Osteocyte (in vitro differentiated cells): ENCODE measurements around the gene PTPRZ1. TPM values are rescaled to one million over a fixed set of nuclear protein-coding genes. Genes with fewer than 3 reads are reported as not detected.
A peak's percentile ranks its signal among the peaks of the same experiment; 100 is the strongest.

ENCODE experiments used
- DNase-seq: peaks from one replicate; pipeline ENCODE4 v3.0.0; 2021; ENCODE audit warnings: mixed read lengths; ENCODE audit not compliant: unreplicated experiment; ENCODE audit errors: extremely low spot score
- H3K27ac Mint-ChIP-seq: one replicate; pipeline ENCODE4 v1.8.0; 2021; ENCODE audit warnings: mild to moderate bottlenecking, mixed read lengths; ENCODE audit not compliant: unreplicated experiment
- H3K27me3 Mint-ChIP-seq: one replicate; pipeline ENCODE4 v1.8.0; 2021; ENCODE audit warnings: mixed read lengths; ENCODE audit not compliant: unreplicated experiment
- H3K36me3 Mint-ChIP-seq: one replicate; pipeline ENCODE4 v1.8.0; 2021; ENCODE audit warnings: mixed read lengths; ENCODE audit not compliant: unreplicated experiment
- H3K4me1 Mint-ChIP-seq: one replicate; pipeline ENCODE4 v1.8.0; 2021; ENCODE audit warnings: mixed read lengths; ENCODE audit not compliant: unreplicated experiment
- H3K4me3 Mint-ChIP-seq: one replicate; pipeline ENCODE4 v1.8.0; 2021; ENCODE audit warnings: mild to moderate bottlenecking, moderate library complexity, mixed read lengths; ENCODE audit not compliant: unreplicated experiment
- H3K9me3 Mint-ChIP-seq: one replicate; pipeline ENCODE4 v1.8.0; 2021; ENCODE audit warnings: mixed read lengths; ENCODE audit not compliant: unreplicated experiment
- CTCF ChIP-seq: fragments of 200-600 bp; sonication (generic); IDR thresholded peaks from 2 replicates; pipeline ENCODE4 v1.5.0; 2021; ENCODE audit warnings: antibody characterized with exemption, mild to moderate bottlenecking, moderate library complexity
- total RNA-seq: library from RNA; stranded (reverse); gene quantifications from 2 replicates; pipeline ENCODE4 v1.2.1, GENCODE V29; 2021

PTPRZ1 gene
- total RNA-seq, 1 donor from 2014 or later, result 0.38 TPM

- DNase-seq, result no peak
- peak; percentile 85 for TF ChIP-seq CTCF
- Mint-ChIP-seq H3K27ac (no peak overlapping the region), H3K36me3 (peaks cover 9% of the 10 kb centered on the region), H3K27me3 (no peaks in the 10 kb centered on the region), H3K9me3 (no peaks in the 10 kb centered on the region), H3K4me1 (peaks cover 2% of the 10 kb centered on the region), H3K4me3 (no peak overlapping the region)
Measured at GRCh38 chr7:122092964-122093797, 220.2 kb downstream of the PTPRZ1 start.

GRCh38 chr7:122094549-122094948 is 221.6 kb downstream of the PTPRZ1 start:
- Mint-ChIP-seq H3K27me3 (no peaks in the 10 kb centered on the region), H3K36me3 (peaks cover 6% of the 10 kb centered on the region), H3K4me1 (peaks cover 2% of the 10 kb centered on the region), H3K9me3 (no peaks in the 10 kb centered on the region), H3K27ac (no peak overlapping the region), H3K4me3 (no peak overlapping the region)
- no peak for DNase-seq
- TF ChIP-seq CTCF, result no peak

- peaks cover 2% of the 10 kb centered on the region for H3K4me1 Mint-ChIP-seq
- H3K27me3 Mint-ChIP-seq, result no peaks in the 10 kb centered on the region
- DNase-seq, result no peak
- no peak overlapping the region for H3K4me3 Mint-ChIP-seq
- H3K9me3 Mint-ChIP-seq, result no peaks in the 10 kb centered on the region
- peaks cover 13% of the 10 kb centered on the region for H3K36me3 Mint-ChIP-seq
- TF ChIP-seq CTCF, result no peak
- H3K27ac Mint-ChIP-seq, result no peak overlapping the region
Measured at GRCh38 chr7:122095642-122096041, 222.7 kb downstream of the PTPRZ1 start.

- Mint-ChIP-seq H3K4me3 (no peak overlapping the region), H3K4me1 (no peaks in the 10 kb centered on the region), H3K27ac (no peak overlapping the region), H3K9me3 (peaks cover 5% of the 10 kb centered on the region), H3K27me3 (no peaks in the 10 kb centered on the region), H3K36me3 (peaks cover 44% of the 10 kb centered on the region)
- TF ChIP-seq CTCF, result no peak
- DNase-seq, result no peak
Measured at GRCh38 chr7:122100021-122100420, 227.1 kb downstream of the PTPRZ1 start.

- DNase-seq, result no peak
- no peak for TF ChIP-seq CTCF
- H3K4me1 Mint-ChIP-seq, result no peaks in the 10 kb centered on the region
- H3K9me3 Mint-ChIP-seq, result peaks cover 27% of the 10 kb centered on the region
- H3K36me3 Mint-ChIP-seq, result peaks cover 67% of the 10 kb centered on the region
- H3K4me3 Mint-ChIP-seq, result no peak overlapping the region
- H3K27ac Mint-ChIP-seq, result no peak overlapping the region
- no peaks in the 10 kb centered on the region for H3K27me3 Mint-ChIP-seq
Measured at GRCh38 chr7:122103064-122103463, 230.1 kb downstream of the PTPRZ1 start.
